Measurements from ENCODE around the gene CEP104.

CEP104 gene

DNA sequence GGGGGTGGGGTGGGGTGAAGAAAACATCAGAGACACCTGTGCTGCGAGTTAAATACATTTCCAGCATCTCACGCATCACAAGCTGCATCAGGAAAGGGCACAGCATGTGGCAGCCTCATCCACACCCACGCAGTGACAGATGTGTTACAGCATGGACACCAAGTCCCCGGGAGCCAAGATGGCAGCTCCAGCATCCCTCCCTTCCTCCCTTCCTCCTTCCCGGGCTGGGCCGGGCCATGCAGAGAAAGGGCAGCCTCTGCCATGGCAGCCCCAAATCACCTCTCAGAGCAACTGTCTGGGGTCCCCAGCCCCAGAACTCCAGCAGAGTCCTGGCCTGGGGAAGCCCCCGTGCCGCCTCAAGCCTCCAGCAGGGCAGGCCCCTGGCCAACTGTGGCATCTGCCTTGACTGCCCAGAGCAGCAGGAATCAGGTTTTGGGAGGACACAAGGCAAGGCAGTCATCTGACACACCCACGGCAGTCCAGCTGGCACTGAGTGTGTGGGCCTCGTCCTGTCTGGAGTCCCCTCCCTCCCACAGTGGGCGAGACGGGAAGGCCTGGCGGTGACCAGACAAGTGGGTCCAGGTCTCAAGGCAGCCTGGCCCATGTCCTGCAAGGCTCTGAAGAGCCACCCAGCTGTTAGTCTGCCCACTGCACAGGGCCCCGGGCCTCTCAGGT, 78.3 kb downstream of the CEP104 start:
- no peak for DNase-seq (ENCODE audit: low read depth)

- no peak for DNase-seq (ENCODE audit: low read depth)
Observed at GRCh38 chr1:3777647-3778589, 79.1 kb downstream of the CEP104 start.

GRCh38 chr1:3777078-3777547, 79.9 kb downstream of the CEP104 start:
- no peak for DNase-seq (ENCODE audit: low read depth)

DNA sequence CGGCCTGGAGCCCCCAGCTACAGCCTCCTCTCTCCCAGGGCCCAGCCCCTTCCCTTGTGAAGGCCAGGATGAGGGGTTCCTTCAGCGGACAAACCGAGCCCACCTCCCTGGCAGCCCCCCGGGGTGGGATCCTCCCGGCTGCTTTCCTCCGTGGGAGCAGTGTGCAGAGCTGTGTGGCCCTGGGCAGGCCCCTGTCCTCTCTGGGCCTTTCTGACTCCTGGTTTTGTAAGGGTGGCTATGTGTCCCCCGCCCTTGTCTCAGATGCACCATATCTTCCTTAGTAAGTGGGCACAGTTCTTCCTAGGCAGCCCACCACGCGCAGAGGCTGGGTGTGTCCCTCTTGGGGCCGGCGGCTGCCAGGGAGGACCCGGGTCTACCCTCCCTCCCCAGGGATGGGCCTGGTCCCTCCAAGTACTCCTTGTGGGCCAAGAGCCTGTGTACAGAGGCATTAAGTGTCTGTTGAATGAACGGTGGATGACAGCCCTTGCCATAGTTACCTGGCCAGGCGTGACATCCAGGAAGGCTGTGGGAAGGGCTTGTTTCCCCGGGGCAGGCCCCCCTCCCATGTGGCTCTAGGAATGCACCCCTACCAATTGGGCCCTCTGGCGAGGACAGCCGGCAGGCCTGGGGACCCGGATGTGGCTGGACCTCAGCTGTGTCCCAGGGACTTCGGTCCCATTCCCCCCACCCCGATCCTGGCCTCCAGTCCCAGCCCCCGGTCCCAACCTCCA, 80.6 kb downstream of the CEP104 start:
- no peak for DNase-seq (ENCODE audit: low read depth)

DNA sequence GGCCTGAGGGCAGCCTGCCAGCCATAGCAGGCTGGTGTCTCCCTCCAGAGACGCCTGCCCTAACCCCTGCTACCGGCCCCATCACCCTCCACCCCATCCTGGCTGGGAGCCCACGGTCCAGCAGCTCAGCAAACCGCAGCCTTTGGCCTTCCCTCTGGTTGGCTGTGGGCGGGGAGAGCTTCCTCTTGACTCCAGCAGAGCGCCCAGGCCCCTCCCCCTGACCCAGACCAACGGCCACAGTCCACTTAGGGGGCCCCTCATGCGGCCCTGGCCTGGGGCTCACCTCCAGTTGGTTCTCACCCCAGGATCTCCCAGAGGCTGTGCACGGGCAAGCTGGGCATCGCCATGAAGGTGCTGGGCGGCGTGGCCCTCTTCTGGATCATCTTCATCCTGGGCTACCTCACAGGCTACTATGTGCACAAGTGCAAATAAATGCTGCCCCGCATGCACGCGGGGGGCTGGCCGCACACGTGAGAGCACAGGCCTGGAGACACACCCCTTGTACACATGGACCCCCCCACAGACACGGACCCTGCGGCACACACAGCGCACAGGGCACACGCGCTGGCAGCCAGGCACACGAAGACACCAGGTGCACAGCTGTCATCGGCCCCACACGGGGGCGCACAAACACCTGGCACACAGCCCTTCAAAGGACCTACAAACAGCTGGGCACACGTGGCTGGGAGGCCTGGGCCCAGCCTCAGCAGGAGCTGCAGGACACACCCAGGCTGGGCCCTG, 81.4 kb downstream of the CEP104 start:
- DNase-seq (ENCODE audit: low read depth): no peak

DNA sequence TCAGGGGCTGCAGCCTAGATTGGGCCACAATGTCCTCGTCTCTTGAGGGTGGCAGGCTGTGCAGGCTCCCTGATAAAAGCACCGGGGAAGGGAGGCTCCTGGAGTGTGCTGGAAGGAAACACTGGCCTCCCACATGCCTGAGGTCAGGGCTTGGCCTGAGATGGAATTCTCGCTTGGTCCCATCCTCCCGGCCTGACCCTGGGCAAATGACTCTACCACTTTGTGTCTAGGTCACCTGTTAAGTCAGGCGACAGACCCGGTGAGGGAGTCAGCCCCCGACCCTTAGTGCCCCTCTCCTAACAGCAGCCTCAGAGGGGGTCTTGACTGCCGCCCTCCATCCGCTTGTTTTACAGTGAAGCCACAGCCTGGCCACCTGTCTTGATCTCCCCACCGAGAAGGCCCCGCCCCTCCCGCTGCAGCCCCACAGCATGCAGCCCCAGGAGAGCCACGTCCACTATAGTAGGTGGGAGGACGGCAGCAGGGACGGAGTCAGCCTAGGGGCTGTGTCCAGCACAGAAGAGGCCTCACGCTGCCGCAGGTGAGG, 82.0 kb downstream of the CEP104 start:
- DNase-seq (ENCODE audit: low read depth): no peak

- no peak for DNase-seq (ENCODE audit: low read depth)
Observed at GRCh38 chr1:3774276-3774945, 82.6 kb downstream of the CEP104 start.

DNA sequence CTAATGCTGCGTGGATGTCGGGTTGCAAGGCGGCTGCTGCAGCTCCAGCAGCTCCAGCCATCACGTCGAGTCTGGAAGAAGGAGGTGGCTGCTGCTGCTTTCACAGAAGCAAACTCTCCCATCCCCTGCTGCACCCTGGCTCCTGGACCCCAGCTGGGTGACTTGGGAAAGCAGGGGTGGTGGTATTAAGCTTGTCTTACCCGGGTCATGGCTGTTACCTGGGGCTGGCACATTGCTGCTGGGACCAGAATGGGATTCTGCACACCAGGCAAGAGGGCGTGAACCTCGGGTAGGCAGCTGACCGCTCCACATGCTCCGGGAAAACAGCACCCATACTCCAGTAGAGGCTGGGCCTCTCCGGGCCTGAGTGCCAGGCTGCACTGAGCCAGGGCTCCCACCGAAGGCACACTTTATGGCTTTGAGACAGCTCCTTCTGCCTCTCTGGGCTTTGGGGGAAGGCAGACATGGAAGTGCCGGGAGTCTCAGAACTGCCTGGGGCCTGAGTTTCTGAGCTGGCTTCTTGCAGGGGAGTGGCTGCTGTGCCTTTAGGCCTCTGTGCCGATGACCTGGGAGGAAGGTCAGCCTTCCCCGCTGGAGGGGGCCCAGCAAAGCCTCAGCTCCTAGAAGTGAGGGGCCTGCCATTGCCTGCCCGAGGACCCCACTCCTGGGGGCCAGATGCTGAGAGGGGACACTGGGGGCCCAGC, 83.3 kb downstream of the CEP104 start:
- DNase-seq (ENCODE audit: low read depth): no peak

- DNase-seq (ENCODE audit: low read depth): no peak
Observed at GRCh38 chr1:3772715-3773571, 84.1 kb downstream of the CEP104 start, which contains the start of gene SMIM1. SMIM1 (plus strand) TSS chr1:3772749; CDS start chr1:3775374, 2,625 bp downstream.

GRCh38 chr1:3772027-3772714, 84.8 kb downstream of the CEP104 start:
- peak; percentile 86 for DNase-seq (ENCODE audit: low read depth)

DNA sequence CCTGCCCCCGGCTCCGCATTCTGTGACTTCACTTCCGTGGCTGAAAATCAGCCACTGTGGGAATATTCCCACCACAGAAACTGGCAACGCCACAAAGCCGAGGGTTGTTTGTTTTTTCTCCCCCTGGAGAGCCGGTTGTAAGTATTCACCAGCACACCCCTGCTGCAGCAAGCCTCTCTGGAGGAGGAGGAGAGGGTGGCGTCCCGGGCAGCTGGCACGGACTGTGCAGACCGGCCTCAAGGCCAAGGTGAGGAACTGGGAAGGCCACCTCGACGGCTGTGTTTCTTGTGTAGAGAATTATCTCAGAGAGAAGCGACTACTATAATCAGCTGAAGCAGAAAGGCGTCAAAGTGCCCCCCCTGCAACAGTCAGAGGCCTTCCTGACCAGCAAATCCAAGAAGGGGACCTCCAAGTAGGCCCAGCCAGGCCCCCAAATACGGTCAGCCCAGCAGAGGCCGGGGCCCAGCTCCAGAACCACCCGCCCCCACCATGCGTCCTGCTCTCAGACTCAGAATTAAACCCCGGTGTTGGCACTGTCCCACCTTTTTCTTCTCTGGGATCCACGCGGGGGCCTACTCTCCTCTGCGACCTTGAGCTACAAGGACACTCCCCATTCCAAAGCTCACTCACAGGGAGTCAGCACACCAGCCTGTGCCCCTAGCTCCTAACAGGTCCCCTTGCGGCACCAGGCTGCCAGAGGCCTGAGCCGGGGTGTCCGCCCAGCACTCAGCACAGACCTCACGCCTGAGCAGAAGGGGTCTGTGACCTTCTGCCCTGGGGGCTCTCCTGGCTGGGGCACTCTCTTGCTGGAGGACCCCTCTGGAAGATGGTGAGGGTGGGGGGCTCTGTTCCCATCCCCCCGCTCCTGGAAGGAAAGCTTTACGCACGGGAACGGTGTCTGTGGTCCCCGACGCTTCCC, 85.6 kb downstream of the CEP104 start:
- no peak for DNase-seq (ENCODE audit: low read depth)

DNA sequence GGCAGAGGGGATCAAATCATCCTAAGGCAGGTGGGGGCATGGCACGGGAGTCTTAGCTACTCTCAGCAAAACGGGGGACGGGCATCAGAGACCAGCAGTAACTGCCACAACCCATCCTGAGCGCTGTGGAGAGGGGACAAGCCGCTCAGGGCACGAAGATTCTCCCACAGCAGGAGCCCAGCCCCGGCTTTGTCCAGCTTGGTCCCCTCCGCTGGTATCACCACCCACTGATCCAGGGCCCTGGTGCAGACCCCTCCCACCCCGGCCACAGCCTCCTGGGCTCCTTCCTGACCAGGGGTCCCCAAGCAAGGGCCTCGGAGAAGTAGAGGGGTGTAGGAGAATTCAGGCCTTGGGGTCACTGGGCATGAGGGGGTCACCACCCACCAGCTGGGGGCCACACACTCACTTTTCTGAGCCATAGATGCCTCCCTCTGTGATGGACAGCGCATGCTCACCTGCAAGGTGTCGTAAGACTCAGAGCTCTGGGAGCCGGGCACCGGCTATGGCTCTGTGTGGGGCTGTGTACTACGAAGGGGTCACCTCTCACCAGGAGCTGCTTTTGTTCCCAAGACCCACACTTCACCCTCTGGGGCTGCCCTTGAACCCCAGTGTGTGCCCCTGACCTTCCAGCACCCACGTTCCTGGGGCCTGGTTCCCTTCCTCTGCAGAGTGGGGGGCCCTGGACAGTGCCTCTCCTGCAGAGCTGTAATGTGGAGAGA, 86.8 kb downstream of the CEP104 start:
- no peak for DNase-seq (ENCODE audit: low read depth)

GRCh38 chr1:3768811-3769390, 88.1 kb downstream of the CEP104 start:
- no peak for DNase-seq (ENCODE audit: low read depth)

DNA sequence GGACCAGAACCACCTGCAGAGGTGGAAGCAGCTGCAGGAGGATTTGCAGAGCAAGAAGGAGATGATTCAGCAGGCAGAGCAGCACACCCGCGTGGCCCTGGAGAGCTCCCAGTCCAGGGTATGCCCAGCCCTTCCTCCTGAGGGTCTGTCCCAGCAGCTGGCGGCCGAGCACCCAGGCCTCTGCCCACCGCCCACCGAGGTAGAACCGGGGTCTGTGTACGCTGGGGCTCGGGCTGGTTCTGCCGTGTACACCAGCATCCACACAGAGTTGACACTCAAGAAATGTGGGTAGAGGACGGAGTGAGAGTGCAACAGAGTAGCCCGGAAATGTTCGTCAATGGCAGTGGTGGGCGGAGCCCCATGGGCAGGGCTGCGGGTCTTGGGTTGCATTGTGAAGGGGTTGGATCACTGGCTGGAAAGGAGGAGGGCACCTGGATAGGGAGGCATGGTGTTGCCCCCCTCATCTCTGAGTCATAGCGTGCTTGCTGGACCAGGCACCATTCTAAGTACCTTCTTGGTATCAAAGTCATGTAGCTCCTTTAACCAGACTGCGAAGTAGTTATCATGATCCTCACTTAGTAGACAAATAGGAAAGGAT, 89.6 kb downstream of the CEP104 start:
- DNase-seq (ENCODE audit: low read depth): no peak

DNA sequence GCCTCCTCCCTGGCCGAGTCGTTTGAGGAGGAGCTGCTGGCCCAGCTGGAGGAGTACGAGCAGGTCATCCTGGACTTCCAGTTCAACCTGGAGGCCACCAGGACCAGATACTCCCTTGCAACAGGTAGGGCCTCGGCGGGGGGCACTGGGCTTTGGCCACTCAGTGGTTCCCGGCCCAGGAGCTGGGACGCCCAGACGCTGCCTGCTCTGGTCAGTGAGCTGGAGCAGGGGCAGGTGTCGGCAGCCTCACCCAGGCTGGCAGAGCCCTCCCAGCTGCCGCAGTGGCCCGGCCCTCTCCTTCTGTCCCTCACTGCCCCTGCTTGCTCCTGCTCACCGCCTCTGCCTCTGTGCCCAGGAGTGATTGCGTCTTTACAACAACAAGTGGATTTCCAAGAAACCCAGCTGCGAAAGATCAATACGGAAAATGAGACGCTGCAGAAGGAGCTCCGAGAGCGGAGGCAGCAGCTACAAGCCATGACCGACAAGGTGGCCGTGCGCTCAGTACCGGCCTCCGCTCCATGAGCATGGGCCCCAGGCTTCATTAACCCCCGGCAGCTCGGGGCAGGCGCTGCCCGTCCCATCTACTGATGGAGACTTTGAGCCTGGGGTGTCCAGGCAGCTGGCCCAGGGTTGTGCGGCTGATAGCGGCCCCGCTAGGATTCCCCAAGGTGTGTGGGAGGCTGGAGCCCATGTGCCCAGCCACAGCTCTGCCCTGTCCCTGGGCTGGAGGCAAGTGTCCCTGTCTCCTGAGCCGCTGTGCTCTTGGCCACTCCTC, 93.5 kb downstream of the CEP104 start:
- no peak for DNase-seq (ENCODE audit: low read depth)
